Colon (tissue), 2 donors: ENCODE data around the gene ATP2A1.
"Not testable (repeated sequence)": the region's sequence is repeated elsewhere in the genome, so short reads cannot be mapped to it uniquely, and the experiment has no call there.

Experiments used
- FAIRE-seq: peaks from 2 replicates; lab custom pipeline; 2012; peaks lifted over from hg19 to GRCh38; lab: Jason Lieb, UNC
- donor health status: control.
- donor health status: control.

Gene ATP2A1

GRCh38 chr16:28882551-28883160 lies 4.4 kb downstream of the ATP2A1 start:
- no peak for FAIRE-seq

- FAIRE-seq = no peak
These were observed 5.1 kb downstream of the ATP2A1 start for GRCh38 chr16:28883221-28883996.

GRCh38 chr16:28884045-28884444 lies 5.8 kb downstream of the ATP2A1 start:
- FAIRE-seq = no peak

- FAIRE-seq = no peak
These were observed 8.7 kb downstream of the ATP2A1 start for GRCh38 chr16:28886945-28887344.

GRCh38 chr16:28890355-28890754 lies 12.1 kb downstream of the ATP2A1 start:
- not testable (repeated sequence) for FAIRE-seq

GRCh38 chr16:28891964-28892890 lies 13.9 kb downstream of the ATP2A1 start:
- FAIRE-seq = no peak

- no peak for FAIRE-seq
These were observed 15.0 kb downstream of the ATP2A1 start for GRCh38 chr16:28893291-28893690.

GRCh38 chr16:28895609-28896008 lies 17.3 kb downstream of the ATP2A1 start:
- FAIRE-seq = no peak

- FAIRE-seq = no peak
These were observed 19.5 kb downstream of the ATP2A1 start for GRCh38 chr16:28897826-28898225.

- no peak for FAIRE-seq
These were observed 20.0 kb downstream of the ATP2A1 start for GRCh38 chr16:28898266-28898665.

- no peak for FAIRE-seq
These were observed 20.7 kb downstream of the ATP2A1 start for GRCh38 chr16:28898942-28899341.

GRCh38 chr16:28899882-28900590 lies 21.7 kb downstream of the ATP2A1 start:
- FAIRE-seq = no peak

GRCh38 chr16:28900601-28901000 lies 22.3 kb downstream of the ATP2A1 start:
- no peak for FAIRE-seq

GRCh38 chr16:28901862-28902261 lies 23.6 kb downstream of the ATP2A1 start:
- no peak for FAIRE-seq

- FAIRE-seq = no peak
These were observed 24.6 kb downstream of the ATP2A1 start for GRCh38 chr16:28902909-28903308.

GRCh38 chr16:28903344-28904042 lies 25.2 kb downstream of the ATP2A1 start:
- no peak for FAIRE-seq

- no peak for FAIRE-seq
These were observed 26.1 kb downstream of the ATP2A1 start for GRCh38 chr16:28904363-28904762.

GRCh38 chr16:28904828-28905227 lies 26.5 kb downstream of the ATP2A1 start:
- no peak for FAIRE-seq

GRCh38 chr16:28905229-28905754 lies 27.0 kb downstream of the ATP2A1 start:
- no peak for FAIRE-seq

- FAIRE-seq = no peak
These were observed 27.6 kb downstream of the ATP2A1 start for GRCh38 chr16:28905800-28906372.
